HEK293 (cell line): ENCODE measurements around the gene MTF2.
A peak's percentile ranks its signal among the peaks of the same experiment; 100 is the strongest.

Experiments
- KLF7 ChIP-seq: fragments of 450-650 bp; formaldehyde crosslinking; IDR thresholded peaks from 2 replicates; pipeline ENCODE4 v1.5.1; 2016; ENCODE audit warnings: missing biosample characterization, missing genetic modification characterization, borderline replicate concordance
- MZF1 ChIP-seq: fragments of 450-650 bp; formaldehyde crosslinking; IDR thresholded peaks from 2 replicates; pipeline ENCODE4 v1.5.1; 2017; ENCODE audit warnings: missing biosample characterization, missing genetic modification characterization, borderline replicate concordance
- WT1 ChIP-seq: fragments of 450-650 bp; formaldehyde crosslinking; IDR thresholded peaks from 2 replicates; pipeline ENCODE4 v1.5.1; 2016; ENCODE audit warnings: missing biosample characterization, missing genetic modification characterization
- YY2 ChIP-seq: fragments of 450-650 bp; formaldehyde crosslinking; IDR thresholded peaks from 2 replicates; pipeline ENCODE4 v1.5.1; 2016; ENCODE audit warnings: missing biosample characterization, missing genetic modification characterization
- ZBTB7A ChIP-seq: fragments of 450-650 bp; formaldehyde crosslinking; IDR thresholded peaks from 2 replicates; pipeline ENCODE4 v1.5.1; 2016; ENCODE audit warnings: low read depth, missing biosample characterization, missing genetic modification characterization
- ZEB2 ChIP-seq: fragments of 450-650 bp; formaldehyde crosslinking; IDR thresholded peaks from 2 replicates; pipeline ENCODE4 v1.5.1; 2016; ENCODE audit warnings: missing biosample characterization, missing genetic modification characterization
- ZNF133 ChIP-seq: fragments of 450-650 bp; formaldehyde crosslinking; IDR thresholded peaks from 2 replicates; pipeline ENCODE4 v1.5.1; 2016; ENCODE audit warnings: missing biosample characterization, missing genetic modification characterization
- ZNF174 ChIP-seq: fragments of 450-650 bp; formaldehyde crosslinking; IDR thresholded peaks from 2 replicates; pipeline ENCODE4 v1.5.0; 2017; ENCODE audit warnings: missing biosample characterization, mild to moderate bottlenecking, missing genetic modification characterization
- ZNF248 ChIP-seq: fragments of 450-650 bp; formaldehyde crosslinking; IDR thresholded peaks from 2 replicates; pipeline ENCODE4 v1.5.1; 2017; ENCODE audit warnings: missing biosample characterization, missing genetic modification characterization
- ZNF501 ChIP-seq: fragments of 450-650 bp; formaldehyde crosslinking; IDR thresholded peaks from 2 replicates; pipeline ENCODE4 v1.5.1; 2016; ENCODE audit warnings: missing biosample characterization, missing genetic modification characterization
- ZSCAN30 ChIP-seq: fragments of 450-650 bp; IDR thresholded peaks from 2 replicates; pipeline ENCODE4 v1.5.1; 2018; ENCODE audit warnings: missing biosample characterization, mild to moderate bottlenecking, missing genetic modification characterization, moderate library complexity
- TF ChIP-seq, protein P1 (sequence below): fragments of 450-650 bp; formaldehyde crosslinking; IDR thresholded peaks from 2 replicates; pipeline ENCODE4 v1.5.1; 2016; ENCODE audit warnings: missing biosample characterization, missing genetic modification characterization
- TF ChIP-seq, protein P2 (sequence below): fragments of 450-650 bp; formaldehyde crosslinking; IDR thresholded peaks from 2 replicates; pipeline ENCODE4 v1.5.1; 2016; ENCODE audit warnings: missing biosample characterization, missing genetic modification characterization
- TF ChIP-seq, protein P3 (sequence below): fragments of 450-650 bp; formaldehyde crosslinking; IDR thresholded peaks from 2 replicates; pipeline ENCODE4 v1.5.1; 2017; ENCODE audit warnings: missing biosample characterization, missing genetic modification characterization
- TF ChIP-seq, protein P4 (sequence below): fragments of 450-650 bp; formaldehyde crosslinking; IDR thresholded peaks from 2 replicates; pipeline ENCODE4 v1.5.1; 2017; ENCODE audit warnings: missing biosample characterization, missing genetic modification characterization
- TF ChIP-seq, protein P5 (sequence below): fragments of 450-650 bp; formaldehyde crosslinking; IDR thresholded peaks from 2 replicates; pipeline ENCODE4 v1.5.1; 2017; ENCODE audit warnings: missing biosample characterization, missing genetic modification characterization
- TF ChIP-seq, protein P6 (sequence below): fragments of 450-650 bp; formaldehyde crosslinking; IDR thresholded peaks from 2 replicates; pipeline ENCODE4 v1.5.1; 2016; ENCODE audit warnings: missing biosample characterization, missing genetic modification characterization
- TF ChIP-seq, protein P7 (sequence below): fragments of 450-650 bp; formaldehyde crosslinking; IDR thresholded peaks from 2 replicates; pipeline ENCODE4 v1.5.1; 2016; ENCODE audit warnings: missing biosample characterization, missing genetic modification characterization, borderline replicate concordance
- TF ChIP-seq, protein P8 (sequence below): fragments of 450-650 bp; formaldehyde crosslinking; IDR thresholded peaks from 2 replicates; pipeline ENCODE4 v1.5.1; 2017; ENCODE audit warnings: missing biosample characterization, missing genetic modification characterization

MTF2 gene

DNA sequence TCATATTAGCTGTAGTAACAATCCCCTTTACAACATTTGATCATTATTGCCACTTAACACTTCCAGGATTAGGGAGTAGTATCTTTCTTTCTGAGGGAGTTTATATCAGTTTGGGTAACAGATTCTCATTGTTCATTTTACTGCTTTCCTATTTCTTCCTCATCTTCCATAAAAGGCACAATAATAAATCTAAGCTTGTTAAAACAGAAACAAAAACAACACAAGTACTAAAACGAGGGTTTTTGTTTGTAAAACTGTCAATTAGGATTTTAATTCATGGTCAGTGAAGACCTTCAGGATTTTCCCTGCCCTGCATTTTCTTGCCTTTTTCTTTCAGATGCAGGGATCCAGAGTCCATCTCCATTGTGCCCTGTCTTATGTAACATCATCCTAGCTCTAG lies 71.6 kb downstream of the MTF2 start (continued):
- TF ChIP-seq, protein P1, sequence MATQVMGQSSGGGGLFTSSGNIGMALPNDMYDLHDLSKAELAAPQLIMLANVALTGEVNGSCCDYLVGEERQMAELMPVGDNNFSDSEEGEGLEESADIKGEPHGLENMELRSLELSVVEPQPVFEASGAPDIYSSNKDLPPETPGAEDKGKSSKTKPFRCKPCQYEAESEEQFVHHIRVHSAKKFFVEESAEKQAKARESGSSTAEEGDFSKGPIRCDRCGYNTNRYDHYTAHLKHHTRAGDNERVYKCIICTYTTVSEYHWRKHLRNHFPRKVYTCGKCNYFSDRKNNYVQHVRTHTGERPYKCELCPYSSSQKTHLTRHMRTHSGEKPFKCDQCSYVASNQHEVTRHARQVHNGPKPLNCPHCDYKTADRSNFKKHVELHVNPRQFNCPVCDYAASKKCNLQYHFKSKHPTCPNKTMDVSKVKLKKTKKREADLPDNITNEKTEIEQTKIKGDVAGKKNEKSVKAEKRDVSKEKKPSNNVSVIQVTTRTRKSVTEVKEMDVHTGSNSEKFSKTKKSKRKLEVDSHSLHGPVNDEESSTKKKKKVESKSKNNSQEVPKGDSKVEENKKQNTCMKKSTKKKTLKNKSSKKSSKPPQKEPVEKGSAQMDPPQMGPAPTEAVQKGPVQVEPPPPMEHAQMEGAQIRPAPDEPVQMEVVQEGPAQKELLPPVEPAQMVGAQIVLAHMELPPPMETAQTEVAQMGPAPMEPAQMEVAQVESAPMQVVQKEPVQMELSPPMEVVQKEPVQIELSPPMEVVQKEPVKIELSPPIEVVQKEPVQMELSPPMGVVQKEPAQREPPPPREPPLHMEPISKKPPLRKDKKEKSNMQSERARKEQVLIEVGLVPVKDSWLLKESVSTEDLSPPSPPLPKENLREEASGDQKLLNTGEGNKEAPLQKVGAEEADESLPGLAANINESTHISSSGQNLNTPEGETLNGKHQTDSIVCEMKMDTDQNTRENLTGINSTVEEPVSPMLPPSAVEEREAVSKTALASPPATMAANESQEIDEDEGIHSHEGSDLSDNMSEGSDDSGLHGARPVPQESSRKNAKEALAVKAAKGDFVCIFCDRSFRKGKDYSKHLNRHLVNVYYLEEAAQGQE (tag by site-specific recombination) = no peak
- TF ChIP-seq ZNF174 (tag by site-specific recombination) (no peak), ZEB2 (tag by site-specific recombination) (no peak; the same call in 1 of the 2 replicates), ZNF133 (tag by site-specific recombination) (no peak), MZF1 (0 out of 2 replicates have a peak, but pooled peaks have one; percentile 35), WT1 (tag by site-specific recombination) (peak; percentile 70), KLF7 (no peak), ZNF501 (no peak), YY2 (tag by site-specific recombination) (no peak), ZNF248 (tag by site-specific recombination) (no peak), ZSCAN30 (tag by site-specific recombination) (0 out of 2 replicates have a peak, but pooled peaks have one; percentile 10), ZBTB7A (tag by site-specific recombination) (no peak)
- TF ChIP-seq, protein P2, sequence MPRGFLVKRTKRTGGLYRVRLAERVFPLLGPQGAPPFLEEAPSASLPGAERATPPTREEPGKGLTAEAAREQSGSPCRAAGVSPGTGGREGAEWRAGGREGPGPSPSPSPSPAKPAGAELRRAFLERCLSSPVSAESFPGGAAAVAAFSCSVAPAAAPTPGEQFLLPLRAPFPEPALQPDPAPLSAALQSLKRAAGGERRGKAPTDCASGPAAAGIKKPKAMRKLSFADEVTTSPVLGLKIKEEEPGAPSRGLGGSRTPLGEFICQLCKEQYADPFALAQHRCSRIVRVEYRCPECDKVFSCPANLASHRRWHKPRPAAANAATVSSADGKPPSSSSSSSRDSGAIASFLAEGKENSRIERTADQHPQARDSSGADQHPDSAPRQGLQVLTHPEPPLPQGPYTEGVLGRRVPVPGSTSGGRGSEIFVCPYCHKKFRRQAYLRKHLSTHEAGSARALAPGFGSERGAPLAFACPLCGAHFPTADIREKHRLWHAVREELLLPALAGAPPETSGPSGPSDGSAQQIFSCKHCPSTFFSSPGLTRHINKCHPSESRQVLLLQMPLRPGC (tag by site-specific recombination) = no peak
- TF ChIP-seq, protein P3, sequence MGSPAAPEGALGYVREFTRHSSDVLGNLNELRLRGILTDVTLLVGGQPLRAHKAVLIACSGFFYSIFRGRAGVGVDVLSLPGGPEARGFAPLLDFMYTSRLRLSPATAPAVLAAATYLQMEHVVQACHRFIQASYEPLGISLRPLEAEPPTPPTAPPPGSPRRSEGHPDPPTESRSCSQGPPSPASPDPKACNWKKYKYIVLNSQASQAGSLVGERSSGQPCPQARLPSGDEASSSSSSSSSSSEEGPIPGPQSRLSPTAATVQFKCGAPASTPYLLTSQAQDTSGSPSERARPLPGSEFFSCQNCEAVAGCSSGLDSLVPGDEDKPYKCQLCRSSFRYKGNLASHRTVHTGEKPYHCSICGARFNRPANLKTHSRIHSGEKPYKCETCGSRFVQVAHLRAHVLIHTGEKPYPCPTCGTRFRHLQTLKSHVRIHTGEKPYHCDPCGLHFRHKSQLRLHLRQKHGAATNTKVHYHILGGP (tag by site-specific recombination) = 0 out of 2 replicates have a peak, but pooled peaks have one; percentile 38
- TF ChIP-seq, protein P4, sequence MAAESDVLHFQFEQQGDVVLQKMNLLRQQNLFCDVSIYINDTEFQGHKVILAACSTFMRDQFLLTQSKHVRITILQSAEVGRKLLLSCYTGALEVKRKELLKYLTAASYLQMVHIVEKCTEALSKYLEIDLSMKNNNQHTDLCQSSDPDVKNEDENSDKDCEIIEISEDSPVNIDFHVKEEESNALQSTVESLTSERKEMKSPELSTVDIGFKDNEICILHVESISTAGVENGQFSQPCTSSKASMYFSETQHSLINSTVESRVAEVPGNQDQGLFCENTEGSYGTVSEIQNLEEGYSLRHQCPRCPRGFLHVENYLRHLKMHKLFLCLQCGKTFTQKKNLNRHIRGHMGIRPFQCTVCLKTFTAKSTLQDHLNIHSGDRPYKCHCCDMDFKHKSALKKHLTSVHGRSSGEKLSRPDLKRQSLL (tag by site-specific recombination) = no peak
- TF ChIP-seq, protein P5, sequence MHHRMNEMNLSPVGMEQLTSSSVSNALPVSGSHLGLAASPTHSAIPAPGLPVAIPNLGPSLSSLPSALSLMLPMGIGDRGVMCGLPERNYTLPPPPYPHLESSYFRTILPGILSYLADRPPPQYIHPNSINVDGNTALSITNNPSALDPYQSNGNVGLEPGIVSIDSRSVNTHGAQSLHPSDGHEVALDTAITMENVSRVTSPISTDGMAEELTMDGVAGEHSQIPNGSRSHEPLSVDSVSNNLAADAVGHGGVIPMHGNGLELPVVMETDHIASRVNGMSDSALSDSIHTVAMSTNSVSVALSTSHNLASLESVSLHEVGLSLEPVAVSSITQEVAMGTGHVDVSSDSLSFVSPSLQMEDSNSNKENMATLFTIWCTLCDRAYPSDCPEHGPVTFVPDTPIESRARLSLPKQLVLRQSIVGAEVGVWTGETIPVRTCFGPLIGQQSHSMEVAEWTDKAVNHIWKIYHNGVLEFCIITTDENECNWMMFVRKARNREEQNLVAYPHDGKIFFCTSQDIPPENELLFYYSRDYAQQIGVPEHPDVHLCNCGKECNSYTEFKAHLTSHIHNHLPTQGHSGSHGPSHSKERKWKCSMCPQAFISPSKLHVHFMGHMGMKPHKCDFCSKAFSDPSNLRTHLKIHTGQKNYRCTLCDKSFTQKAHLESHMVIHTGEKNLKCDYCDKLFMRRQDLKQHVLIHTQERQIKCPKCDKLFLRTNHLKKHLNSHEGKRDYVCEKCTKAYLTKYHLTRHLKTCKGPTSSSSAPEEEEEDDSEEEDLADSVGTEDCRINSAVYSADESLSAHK (tag by site-specific recombination) = 0 out of 2 replicates have a peak, but pooled peaks have one; percentile 16
- TF ChIP-seq, protein P6, sequence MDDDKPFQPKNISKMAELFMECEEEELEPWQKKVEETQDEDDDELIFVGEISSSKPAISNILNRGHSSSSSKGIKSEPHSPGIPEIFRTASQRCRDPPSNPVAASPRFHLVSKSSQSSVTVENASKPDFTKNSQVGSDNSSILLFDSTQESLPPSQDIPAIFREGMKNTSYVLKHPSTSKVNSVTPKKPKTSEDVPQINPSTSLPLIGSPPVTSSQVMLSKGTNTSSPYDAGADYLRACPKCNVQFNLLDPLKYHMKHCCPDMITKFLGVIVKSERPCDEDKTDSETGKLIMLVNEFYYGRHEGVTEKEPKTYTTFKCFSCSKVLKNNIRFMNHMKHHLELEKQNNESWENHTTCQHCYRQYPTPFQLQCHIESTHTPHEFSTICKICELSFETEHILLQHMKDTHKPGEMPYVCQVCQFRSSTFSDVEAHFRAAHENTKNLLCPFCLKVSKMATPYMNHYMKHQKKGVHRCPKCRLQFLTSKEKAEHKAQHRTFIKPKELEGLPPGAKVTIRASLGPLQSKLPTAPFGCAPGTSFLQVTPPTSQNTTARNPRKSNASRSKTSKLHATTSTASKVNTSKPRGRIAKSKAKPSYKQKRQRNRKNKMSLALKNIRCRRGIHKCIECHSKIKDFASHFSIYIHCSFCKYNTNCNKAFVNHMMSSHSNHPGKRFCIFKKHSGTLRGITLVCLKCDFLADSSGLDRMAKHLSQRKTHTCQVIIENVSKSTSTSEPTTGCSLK (tag by site-specific recombination) = no peak
- TF ChIP-seq, protein P7, sequence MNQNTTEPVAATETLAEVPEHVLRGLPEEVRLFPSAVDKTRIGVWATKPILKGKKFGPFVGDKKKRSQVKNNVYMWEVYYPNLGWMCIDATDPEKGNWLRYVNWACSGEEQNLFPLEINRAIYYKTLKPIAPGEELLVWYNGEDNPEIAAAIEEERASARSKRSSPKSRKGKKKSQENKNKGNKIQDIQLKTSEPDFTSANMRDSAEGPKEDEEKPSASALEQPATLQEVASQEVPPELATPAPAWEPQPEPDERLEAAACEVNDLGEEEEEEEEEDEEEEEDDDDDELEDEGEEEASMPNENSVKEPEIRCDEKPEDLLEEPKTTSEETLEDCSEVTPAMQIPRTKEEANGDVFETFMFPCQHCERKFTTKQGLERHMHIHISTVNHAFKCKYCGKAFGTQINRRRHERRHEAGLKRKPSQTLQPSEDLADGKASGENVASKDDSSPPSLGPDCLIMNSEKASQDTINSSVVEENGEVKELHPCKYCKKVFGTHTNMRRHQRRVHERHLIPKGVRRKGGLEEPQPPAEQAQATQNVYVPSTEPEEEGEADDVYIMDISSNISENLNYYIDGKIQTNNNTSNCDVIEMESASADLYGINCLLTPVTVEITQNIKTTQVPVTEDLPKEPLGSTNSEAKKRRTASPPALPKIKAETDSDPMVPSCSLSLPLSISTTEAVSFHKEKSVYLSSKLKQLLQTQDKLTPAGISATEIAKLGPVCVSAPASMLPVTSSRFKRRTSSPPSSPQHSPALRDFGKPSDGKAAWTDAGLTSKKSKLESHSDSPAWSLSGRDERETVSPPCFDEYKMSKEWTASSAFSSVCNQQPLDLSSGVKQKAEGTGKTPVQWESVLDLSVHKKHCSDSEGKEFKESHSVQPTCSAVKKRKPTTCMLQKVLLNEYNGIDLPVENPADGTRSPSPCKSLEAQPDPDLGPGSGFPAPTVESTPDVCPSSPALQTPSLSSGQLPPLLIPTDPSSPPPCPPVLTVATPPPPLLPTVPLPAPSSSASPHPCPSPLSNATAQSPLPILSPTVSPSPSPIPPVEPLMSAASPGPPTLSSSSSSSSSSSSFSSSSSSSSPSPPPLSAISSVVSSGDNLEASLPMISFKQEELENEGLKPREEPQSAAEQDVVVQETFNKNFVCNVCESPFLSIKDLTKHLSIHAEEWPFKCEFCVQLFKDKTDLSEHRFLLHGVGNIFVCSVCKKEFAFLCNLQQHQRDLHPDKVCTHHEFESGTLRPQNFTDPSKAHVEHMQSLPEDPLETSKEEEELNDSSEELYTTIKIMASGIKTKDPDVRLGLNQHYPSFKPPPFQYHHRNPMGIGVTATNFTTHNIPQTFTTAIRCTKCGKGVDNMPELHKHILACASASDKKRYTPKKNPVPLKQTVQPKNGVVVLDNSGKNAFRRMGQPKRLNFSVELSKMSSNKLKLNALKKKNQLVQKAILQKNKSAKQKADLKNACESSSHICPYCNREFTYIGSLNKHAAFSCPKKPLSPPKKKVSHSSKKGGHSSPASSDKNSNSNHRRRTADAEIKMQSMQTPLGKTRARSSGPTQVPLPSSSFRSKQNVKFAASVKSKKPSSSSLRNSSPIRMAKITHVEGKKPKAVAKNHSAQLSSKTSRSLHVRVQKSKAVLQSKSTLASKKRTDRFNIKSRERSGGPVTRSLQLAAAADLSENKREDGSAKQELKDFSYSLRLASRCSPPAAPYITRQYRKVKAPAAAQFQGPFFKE (tag by site-specific recombination) = no peak
- TF ChIP-seq, protein P8, sequence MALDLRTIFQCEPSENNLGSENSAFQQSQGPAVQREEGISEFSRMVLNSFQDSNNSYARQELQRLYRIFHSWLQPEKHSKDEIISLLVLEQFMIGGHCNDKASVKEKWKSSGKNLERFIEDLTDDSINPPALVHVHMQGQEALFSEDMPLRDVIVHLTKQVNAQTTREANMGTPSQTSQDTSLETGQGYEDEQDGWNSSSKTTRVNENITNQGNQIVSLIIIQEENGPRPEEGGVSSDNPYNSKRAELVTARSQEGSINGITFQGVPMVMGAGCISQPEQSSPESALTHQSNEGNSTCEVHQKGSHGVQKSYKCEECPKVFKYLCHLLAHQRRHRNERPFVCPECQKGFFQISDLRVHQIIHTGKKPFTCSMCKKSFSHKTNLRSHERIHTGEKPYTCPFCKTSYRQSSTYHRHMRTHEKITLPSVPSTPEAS (tag by site-specific recombination) = no peak
